Testis (tissue), 2 donors: ENCODE data around the gene SLC49A3.

Experiments
- POLR2A ChIP-seq: fragments of 450-650 bp; IDR thresholded peaks from one replicate; pipeline ENCODE4 v1.6.1; 2017; ENCODE audit warnings: antibody characterized with exemption, mild to moderate bottlenecking, moderate library complexity
- TF ChIP-seq, protein P1 (sequence below), 3 experiments: fragments of 450-650 bp in 2 of 3; fragments of 200-600 bp in 1 of 3; sonication (generic) in 1 of 3; IDR thresholded peaks; one replicate each; pipeline ENCODE4 v1.5.1; 2016 to 2019; ENCODE audit warnings: antibody characterized with exemption in 3 of 3, mild to moderate bottlenecking in 2 of 3, moderate library complexity in 1 of 3

DNA sequence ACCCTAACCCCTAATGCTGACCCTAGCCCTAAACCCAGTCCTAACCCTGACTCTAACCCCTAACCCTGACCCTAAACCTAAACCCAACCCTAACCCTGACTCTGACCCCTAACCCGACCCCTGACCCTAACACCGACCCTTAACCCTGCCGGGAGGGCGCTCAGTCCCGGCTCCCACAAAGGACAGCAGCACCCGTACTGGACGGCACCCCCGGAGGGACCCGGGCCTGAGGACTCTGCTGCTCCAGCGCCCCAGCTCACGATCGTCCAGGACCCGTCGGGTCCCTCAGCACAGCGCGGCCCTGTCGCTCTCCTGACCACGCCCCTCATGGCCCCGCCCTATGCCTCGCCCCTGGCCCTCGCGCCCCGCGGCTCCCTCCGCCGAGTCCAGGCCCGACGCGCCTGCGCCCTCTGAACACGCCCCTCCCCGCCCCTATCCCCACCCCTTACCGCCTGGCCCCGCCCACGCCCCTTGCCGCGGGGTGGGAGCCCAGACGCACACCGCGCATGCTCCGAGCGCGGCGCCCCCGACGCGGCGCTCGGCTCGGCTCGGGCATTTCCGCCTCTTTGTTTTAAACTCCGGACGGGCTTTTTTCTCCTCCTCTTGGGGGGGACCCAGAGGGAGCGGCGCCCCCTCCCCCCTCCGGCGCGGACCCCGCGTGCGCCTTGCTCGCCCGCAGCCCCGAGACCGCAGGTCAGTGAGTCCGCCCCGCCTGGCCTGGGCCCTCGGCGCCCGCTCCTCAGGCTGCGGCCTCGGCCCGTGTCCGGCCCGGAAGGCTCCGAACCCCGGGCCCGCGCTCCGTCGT lies 16.5 kb upstream of the SLC49A3 start, which contains the start of gene PCGF3:
- TF ChIP-seq, protein P1, sequence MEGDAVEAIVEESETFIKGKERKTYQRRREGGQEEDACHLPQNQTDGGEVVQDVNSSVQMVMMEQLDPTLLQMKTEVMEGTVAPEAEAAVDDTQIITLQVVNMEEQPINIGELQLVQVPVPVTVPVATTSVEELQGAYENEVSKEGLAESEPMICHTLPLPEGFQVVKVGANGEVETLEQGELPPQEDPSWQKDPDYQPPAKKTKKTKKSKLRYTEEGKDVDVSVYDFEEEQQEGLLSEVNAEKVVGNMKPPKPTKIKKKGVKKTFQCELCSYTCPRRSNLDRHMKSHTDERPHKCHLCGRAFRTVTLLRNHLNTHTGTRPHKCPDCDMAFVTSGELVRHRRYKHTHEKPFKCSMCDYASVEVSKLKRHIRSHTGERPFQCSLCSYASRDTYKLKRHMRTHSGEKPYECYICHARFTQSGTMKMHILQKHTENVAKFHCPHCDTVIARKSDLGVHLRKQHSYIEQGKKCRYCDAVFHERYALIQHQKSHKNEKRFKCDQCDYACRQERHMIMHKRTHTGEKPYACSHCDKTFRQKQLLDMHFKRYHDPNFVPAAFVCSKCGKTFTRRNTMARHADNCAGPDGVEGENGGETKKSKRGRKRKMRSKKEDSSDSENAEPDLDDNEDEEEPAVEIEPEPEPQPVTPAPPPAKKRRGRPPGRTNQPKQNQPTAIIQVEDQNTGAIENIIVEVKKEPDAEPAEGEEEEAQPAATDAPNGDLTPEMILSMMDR (IDR thresholded peaks at IDR 0.05) = no peak
- no peak for TF ChIP-seq POLR2A
